ENCODE measurements around the gene BMI1. TPM values are rescaled to one million over a fixed set of nuclear protein-coding genes. Genes with fewer than 3 reads are reported as not detected.
A peak's percentile ranks its signal among the peaks of the same experiment; 100 is the strongest.
"Not testable (repeated sequence)": the region's sequence is repeated elsewhere in the genome, so short reads cannot be mapped to it uniquely, and the experiment has no call there.

BMI1 gene
- total RNA-seq, 2 experiments from 2014 or later, result 45.9 to 74.6 TPM

- Mint-ChIP-seq H3K27ac (peak overlapping the region; percentile 59), H3K4me3 (peak overlapping the region; percentile 66), H3K4me1 (peaks cover 22% of the 10 kb centered on the region), H3K36me3 (peaks cover 11% of the 10 kb centered on the region), H3K9me3 (ENCODE audit: low read depth) (no peaks in the 10 kb centered on the region), H3K27me3 (peaks cover 77% of the 10 kb centered on the region)
- ATAC-seq (no peak), DNase-seq (no peak)
- CTCF ChIA-PET, result interaction anchor here (1.5 kb wide), 1 partner anchor 30 kb away, joined by 4 read pairs; the partner anchor contains the start of gene COMMD3
These were observed 25.3 kb downstream of the BMI1 start for GRCh38 chr10:22346096-22346661.

- DNase-seq (no peak), ATAC-seq (no peak)
- Mint-ChIP-seq H3K36me3 (peaks cover 9% of the 10 kb centered on the region), H3K27me3 (peaks cover 58% of the 10 kb centered on the region), H3K4me1 (peaks cover 10% of the 10 kb centered on the region), H3K4me3 (no peak overlapping the region), H3K27ac (no peak overlapping the region), H3K9me3 (ENCODE audit: low read depth) (no peaks in the 10 kb centered on the region)
- CTCF ChIA-PET, result interaction anchor here (0.9 kb wide), 1 partner anchor 87 kb away, joined by 3 read pairs; no protein-coding TSS in a partner anchor
These were observed 28.9 kb downstream of the BMI1 start for GRCh38 chr10:22349755-22350154.

GRCh38 chr10:22351131-22351703, 30.3 kb downstream of the BMI1 start:
- no peak overlapping the region for H3K27ac Mint-ChIP-seq
- H3K4me1 Mint-ChIP-seq, result peaks cover 2% of the 10 kb centered on the region
- CTCF ChIA-PET, result no interaction called here
- H3K27me3 Mint-ChIP-seq, result peaks cover 45% of the 10 kb centered on the region
- no peaks in the 10 kb centered on the region for H3K9me3 Mint-ChIP-seq (ENCODE audit: low read depth)
- ATAC-seq, result no peak
- no peak overlapping the region for H3K4me3 Mint-ChIP-seq
- DNase-seq, result no peak
- peaks cover 3% of the 10 kb centered on the region for H3K36me3 Mint-ChIP-seq

GRCh38 chr10:22356324-22356873, 35.5 kb downstream of the BMI1 start:
- H3K27ac Mint-ChIP-seq, result no peak overlapping the region
- peaks cover 15% of the 10 kb centered on the region for H3K27me3 Mint-ChIP-seq
- DNase-seq, result no peak
- H3K4me1 Mint-ChIP-seq, result no peaks in the 10 kb centered on the region
- H3K4me3 Mint-ChIP-seq, result no peak overlapping the region
- CTCF ChIA-PET, result interaction anchor here (1.3 kb wide), 1 partner anchor 14 kb away, joined by 3 read pairs; no protein-coding TSS in a partner anchor
- H3K9me3 Mint-ChIP-seq (ENCODE audit: low read depth), result no peaks in the 10 kb centered on the region
- H3K36me3 Mint-ChIP-seq, result no peaks in the 10 kb centered on the region
- no peak for ATAC-seq

GRCh38 chr10:22357770-22358169, 36.9 kb downstream of the BMI1 start:
- H3K9me3 Mint-ChIP-seq (ENCODE audit: low read depth); H3K27ac Mint-ChIP-seq; H3K36me3 Mint-ChIP-seq; H3K4me1 Mint-ChIP-seq; ATAC-seq; DNase-seq; H3K4me3 Mint-ChIP-seq; CTCF ChIA-PET: not testable (repeated sequence)
- peaks cover 13% of the 10 kb centered on the region for H3K27me3 Mint-ChIP-seq

- DNase-seq, result no peak
- Mint-ChIP-seq H3K4me1 (peaks cover 20% of the 10 kb centered on the region), H3K9me3 (ENCODE audit: low read depth) (no peaks in the 10 kb centered on the region), H3K27ac (no peak overlapping the region), H3K36me3 (peaks cover 2% of the 10 kb centered on the region), H3K4me3 (no peak overlapping the region), H3K27me3 (no peaks in the 10 kb centered on the region)
- CTCF ChIA-PET, result no interaction called here
- no peak for ATAC-seq
These were observed 42.4 kb downstream of the BMI1 start for GRCh38 chr10:22363305-22363704.

- Mint-ChIP-seq H3K9me3 (ENCODE audit: low read depth) (no peaks in the 10 kb centered on the region), H3K4me3 (no peak overlapping the region), H3K27me3 (no peaks in the 10 kb centered on the region), H3K4me1 (peaks cover 33% of the 10 kb centered on the region), H3K36me3 (peaks cover 11% of the 10 kb centered on the region), H3K27ac (no peak overlapping the region)
- DNase-seq (no peak), ATAC-seq (no peak)
- CTCF ChIA-PET, result interaction anchor here (0.6 to 1.0 kb wide), 3 partner anchors 11 to 119 kb away, joined by 3 to 4 read pairs (median 4); no protein-coding TSS in a partner anchor
These were observed 43.7 kb downstream of the BMI1 start for GRCh38 chr10:22364407-22365140.

GRCh38 chr10:22365233-22365632, 44.3 kb downstream of the BMI1 start:
- H3K9me3 Mint-ChIP-seq (ENCODE audit: low read depth), result no peaks in the 10 kb centered on the region
- no peaks in the 10 kb centered on the region for H3K27me3 Mint-ChIP-seq
- H3K36me3 Mint-ChIP-seq, result peaks cover 11% of the 10 kb centered on the region
- ATAC-seq (no peak), DNase-seq (no peak)
- no peak overlapping the region for H3K27ac Mint-ChIP-seq
- CTCF ChIA-PET, result interaction anchor here (0.7 to 1.0 kb wide), 2 partner anchors 10 to 25 kb away, joined by 3 to 4 read pairs; no protein-coding TSS in a partner anchor
- H3K4me1 Mint-ChIP-seq, result peaks cover 38% of the 10 kb centered on the region
- no peak overlapping the region for H3K4me3 Mint-ChIP-seq

- peaks cover 41% of the 10 kb centered on the region for H3K4me1 Mint-ChIP-seq
- ATAC-seq (no peak), DNase-seq (no peak)
- H3K36me3 Mint-ChIP-seq, result peaks cover 11% of the 10 kb centered on the region
- no peaks in the 10 kb centered on the region for H3K9me3 Mint-ChIP-seq (ENCODE audit: low read depth)
- no peak overlapping the region for H3K27ac Mint-ChIP-seq
- no peaks in the 10 kb centered on the region for H3K27me3 Mint-ChIP-seq
- CTCF ChIA-PET, result interaction anchor here (1.0 kb wide), 1 partner anchor 9 kb away, joined by 3 read pairs; no protein-coding TSS in a partner anchor
- H3K4me3 Mint-ChIP-seq, result no peak overlapping the region
These were observed 44.9 kb downstream of the BMI1 start for GRCh38 chr10:22365644-22366434.

- Mint-ChIP-seq H3K4me3 (no peak overlapping the region), H3K9me3 (ENCODE audit: low read depth) (no peaks in the 10 kb centered on the region), H3K27ac (no peak overlapping the region), H3K27me3 (no peaks in the 10 kb centered on the region), H3K4me1 (peaks cover 42% of the 10 kb centered on the region), H3K36me3 (peaks cover 11% of the 10 kb centered on the region)
- DNase-seq (no peak), ATAC-seq (no peak)
- CTCF ChIA-PET, result no interaction called here
These were observed 45.5 kb downstream of the BMI1 start for GRCh38 chr10:22366435-22366703.

GRCh38 chr10:22366771-22367170, 45.9 kb downstream of the BMI1 start:
- H3K27me3 Mint-ChIP-seq, result no peaks in the 10 kb centered on the region
- no peaks in the 10 kb centered on the region for H3K9me3 Mint-ChIP-seq (ENCODE audit: low read depth)
- H3K4me3 Mint-ChIP-seq, result peak overlapping the region; percentile 38
- DNase-seq, result no peak
- peaks cover 11% of the 10 kb centered on the region for H3K36me3 Mint-ChIP-seq
- peak overlapping the region; percentile 70 for H3K27ac Mint-ChIP-seq
- peaks cover 42% of the 10 kb centered on the region for H3K4me1 Mint-ChIP-seq
- ATAC-seq, result no peak
- CTCF ChIA-PET, result no interaction called here

- no peaks in the 10 kb centered on the region for H3K9me3 Mint-ChIP-seq (ENCODE audit: low read depth)
- no peaks in the 10 kb centered on the region for H3K27me3 Mint-ChIP-seq
- peaks cover 42% of the 10 kb centered on the region for H3K4me1 Mint-ChIP-seq
- peak overlapping the region; percentile 43 for H3K4me3 Mint-ChIP-seq
- peaks cover 11% of the 10 kb centered on the region for H3K36me3 Mint-ChIP-seq
- CTCF ChIA-PET, result interaction anchor here (1.0 kb wide), 1 partner anchor 374 kb away, joined by 3 read pairs; no protein-coding TSS in a partner anchor
- H3K27ac Mint-ChIP-seq, result peak overlapping the region; percentile 82
- peak; percentile 70 for ATAC-seq
- DNase-seq, result no peak
These were observed 46.6 kb downstream of the BMI1 start for GRCh38 chr10:22367471-22367870.

- no peak for DNase-seq
- no peak for ATAC-seq
- CTCF ChIA-PET, result interaction anchor here (1.0 kb wide), 1 partner anchor 375 kb away, joined by 3 read pairs; no protein-coding TSS in a partner anchor
- Mint-ChIP-seq H3K27me3 (peaks cover 2% of the 10 kb centered on the region), H3K4me1 (peaks cover 41% of the 10 kb centered on the region), H3K27ac (peak overlapping the region; percentile 52), H3K9me3 (ENCODE audit: low read depth) (no peaks in the 10 kb centered on the region), H3K4me3 (no peak overlapping the region), H3K36me3 (peaks cover 11% of the 10 kb centered on the region)
These were observed 47.5 kb downstream of the BMI1 start for GRCh38 chr10:22368402-22368801.

Measured in activated CD8-positive, alpha-beta memory T cell treated with anti-CD3 and anti-CD28 coated beads, Interleukin-2, amount 10 ng/mL, durations not matched to agents 7 days and 5 days (primary cell).